Liver (tissue), 3 donors: Measurements from ENCODE around the gene SLC16A6.

Experiments used
- FOXA1 ChIP-seq: IDR thresholded peaks from 2 replicates; pipeline ENCODE4 v1.6.1; 2016; ENCODE audit warnings: antibody characterized with exemption
- GABPA ChIP-seq, 2 donors: IDR thresholded peaks in 1 of 2; conservative IDR thresholded peaks in 1 of 2; 2 replicates each; pipeline ENCODE4 v1.6.1; 2016; ENCODE audit warnings: antibody characterized with exemption in 2 of 2, mild to moderate bottlenecking in 1 of 2, moderate library complexity in 1 of 2
- JUND ChIP-seq, 2 donors: IDR thresholded peaks; 2 replicates each; pipeline ENCODE4 v1.6.1; 2016; ENCODE audit warnings: antibody characterized with exemption in 2 of 2
- SP1 ChIP-seq: IDR thresholded peaks from 2 replicates; pipeline ENCODE4 v1.6.1; 2018; ENCODE audit warnings: antibody characterized with exemption, mild to moderate bottlenecking
- YY1 ChIP-seq: IDR thresholded peaks from 2 replicates; pipeline ENCODE4 v1.6.1; 2016; ENCODE audit warnings: antibody characterized with exemption, mild to moderate bottlenecking
- TF ChIP-seq, protein P1 (sequence below): fragments of 150-350 bp; IDR thresholded peaks from 2 replicates; pipeline ENCODE4 v1.5.1; 2017; ENCODE audit warnings: improper control_type of control experiment, low read depth, low read length; ENCODE audit not compliant: missing input control
- TF ChIP-seq, protein P2 (sequence below): IDR thresholded peaks from 2 replicates; pipeline ENCODE4 v1.6.1; 2016; ENCODE audit warnings: antibody characterized with exemption
- donor health status: healthy.
- donor health status: healthy.

DNA sequence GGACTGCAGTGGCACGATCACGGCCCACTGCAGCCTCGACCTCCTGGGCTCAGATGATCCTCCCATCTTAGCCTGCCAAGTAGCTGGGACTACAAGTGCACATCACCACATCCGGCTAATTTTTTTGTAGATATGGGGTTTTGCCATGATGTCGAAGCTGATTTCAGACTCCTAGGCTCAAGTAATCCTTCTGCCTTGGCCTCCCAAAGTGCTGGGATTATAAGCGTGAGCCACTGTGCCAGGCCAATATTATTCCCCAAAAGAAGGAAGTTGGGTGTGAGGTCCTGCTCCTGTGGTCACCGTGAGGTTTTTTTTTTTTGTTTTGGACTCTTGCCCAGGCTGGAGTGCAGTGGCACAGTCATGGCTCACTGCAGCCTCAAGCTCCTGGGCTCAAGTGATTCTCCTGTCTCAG lies 41.6 kb downstream of the SLC16A6 start:
- TF ChIP-seq, protein P1, sequence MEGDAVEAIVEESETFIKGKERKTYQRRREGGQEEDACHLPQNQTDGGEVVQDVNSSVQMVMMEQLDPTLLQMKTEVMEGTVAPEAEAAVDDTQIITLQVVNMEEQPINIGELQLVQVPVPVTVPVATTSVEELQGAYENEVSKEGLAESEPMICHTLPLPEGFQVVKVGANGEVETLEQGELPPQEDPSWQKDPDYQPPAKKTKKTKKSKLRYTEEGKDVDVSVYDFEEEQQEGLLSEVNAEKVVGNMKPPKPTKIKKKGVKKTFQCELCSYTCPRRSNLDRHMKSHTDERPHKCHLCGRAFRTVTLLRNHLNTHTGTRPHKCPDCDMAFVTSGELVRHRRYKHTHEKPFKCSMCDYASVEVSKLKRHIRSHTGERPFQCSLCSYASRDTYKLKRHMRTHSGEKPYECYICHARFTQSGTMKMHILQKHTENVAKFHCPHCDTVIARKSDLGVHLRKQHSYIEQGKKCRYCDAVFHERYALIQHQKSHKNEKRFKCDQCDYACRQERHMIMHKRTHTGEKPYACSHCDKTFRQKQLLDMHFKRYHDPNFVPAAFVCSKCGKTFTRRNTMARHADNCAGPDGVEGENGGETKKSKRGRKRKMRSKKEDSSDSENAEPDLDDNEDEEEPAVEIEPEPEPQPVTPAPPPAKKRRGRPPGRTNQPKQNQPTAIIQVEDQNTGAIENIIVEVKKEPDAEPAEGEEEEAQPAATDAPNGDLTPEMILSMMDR: no peak
- no peak for TF ChIP-seq GABPA (IDR thresholded peaks at IDR 0.05 in 1 of 2, conservative IDR thresholded peaks at IDR 0.05 in 1 of 2)
- TF ChIP-seq, protein P2, sequence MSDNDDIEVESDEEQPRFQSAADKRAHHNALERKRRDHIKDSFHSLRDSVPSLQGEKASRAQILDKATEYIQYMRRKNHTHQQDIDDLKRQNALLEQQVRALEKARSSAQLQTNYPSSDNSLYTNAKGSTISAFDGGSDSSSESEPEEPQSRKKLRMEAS: no peak
- TF ChIP-seq YY1: no peak
- no peak for TF ChIP-seq SP1
- TF ChIP-seq FOXA1: no peak
- TF ChIP-seq JUND (IDR thresholded peaks at IDR 0.05): no peak
